ENCODE results near the gene MS4A7.

The MS4A7 gene

DNA sequence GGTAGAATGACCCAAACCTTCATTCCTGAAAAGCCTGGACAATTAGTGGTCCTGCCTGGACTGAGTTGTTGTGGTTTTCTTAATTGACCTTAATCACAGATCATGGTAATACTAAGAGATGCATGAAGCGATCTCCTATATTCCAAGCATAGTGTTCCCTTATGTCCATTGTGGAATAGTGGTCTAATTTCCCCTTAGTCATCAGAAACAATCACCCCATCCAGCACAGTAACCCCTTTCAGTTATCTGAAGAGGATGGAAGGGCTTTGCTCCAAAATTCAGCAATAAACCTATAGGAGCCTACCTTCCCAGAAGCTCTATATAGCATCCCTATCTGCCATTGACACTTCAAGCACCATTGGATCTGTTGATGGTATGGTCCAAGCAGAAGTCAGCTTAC lies 44.3 kb downstream of the MS4A7 start:
- TF ChIP-seq, protein P1, sequence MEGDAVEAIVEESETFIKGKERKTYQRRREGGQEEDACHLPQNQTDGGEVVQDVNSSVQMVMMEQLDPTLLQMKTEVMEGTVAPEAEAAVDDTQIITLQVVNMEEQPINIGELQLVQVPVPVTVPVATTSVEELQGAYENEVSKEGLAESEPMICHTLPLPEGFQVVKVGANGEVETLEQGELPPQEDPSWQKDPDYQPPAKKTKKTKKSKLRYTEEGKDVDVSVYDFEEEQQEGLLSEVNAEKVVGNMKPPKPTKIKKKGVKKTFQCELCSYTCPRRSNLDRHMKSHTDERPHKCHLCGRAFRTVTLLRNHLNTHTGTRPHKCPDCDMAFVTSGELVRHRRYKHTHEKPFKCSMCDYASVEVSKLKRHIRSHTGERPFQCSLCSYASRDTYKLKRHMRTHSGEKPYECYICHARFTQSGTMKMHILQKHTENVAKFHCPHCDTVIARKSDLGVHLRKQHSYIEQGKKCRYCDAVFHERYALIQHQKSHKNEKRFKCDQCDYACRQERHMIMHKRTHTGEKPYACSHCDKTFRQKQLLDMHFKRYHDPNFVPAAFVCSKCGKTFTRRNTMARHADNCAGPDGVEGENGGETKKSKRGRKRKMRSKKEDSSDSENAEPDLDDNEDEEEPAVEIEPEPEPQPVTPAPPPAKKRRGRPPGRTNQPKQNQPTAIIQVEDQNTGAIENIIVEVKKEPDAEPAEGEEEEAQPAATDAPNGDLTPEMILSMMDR (IDR thresholded peaks at IDR 0.05; ENCODE audit: low read depth, low read length): no peak
- DNase-seq (ENCODE audit: extremely low read depth, low read depth): no peak

DNA sequence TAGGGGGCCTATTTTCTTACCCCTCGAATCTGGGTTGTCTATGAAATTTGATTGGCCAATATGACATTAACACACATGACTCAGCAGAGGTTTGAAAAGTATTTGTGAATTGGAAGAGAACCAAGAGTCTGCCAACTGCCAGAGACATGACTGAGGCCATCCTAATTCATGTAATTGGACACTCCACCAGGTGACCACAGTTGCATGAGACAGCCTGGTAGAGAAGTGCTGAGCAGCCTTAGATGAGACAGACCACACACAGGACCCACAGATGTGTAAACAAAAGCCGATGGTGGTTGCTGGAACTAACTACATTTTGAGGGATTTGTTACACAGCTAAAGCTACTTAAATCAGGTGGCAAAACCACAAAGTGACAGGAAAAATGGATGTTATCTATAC lies 50.2 kb downstream of the MS4A7 start:
- TF ChIP-seq, protein P1 (IDR thresholded peaks at IDR 0.05; ENCODE audit: low read depth, low read length): no peak
- no peak for DNase-seq (ENCODE audit: extremely low read depth, low read depth)

DNA sequence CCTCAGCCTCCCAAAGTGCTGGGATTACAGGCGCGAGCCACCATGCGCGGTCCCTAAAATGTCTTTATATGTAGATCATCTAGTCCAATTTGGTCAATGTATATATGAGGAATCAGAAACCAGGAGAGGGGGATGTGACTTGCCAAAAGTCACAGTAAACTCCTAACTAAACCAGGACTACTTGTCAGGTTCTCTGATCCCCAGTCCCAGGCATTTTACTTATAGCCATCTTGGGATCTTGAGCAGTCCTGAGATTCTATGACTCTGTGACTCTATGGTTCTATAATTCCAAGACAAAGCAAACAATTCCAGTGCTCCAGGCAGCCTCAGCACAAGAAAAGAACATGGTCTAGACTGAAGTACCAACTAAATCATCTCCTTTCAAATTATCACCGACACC lies 50.9 kb downstream of the MS4A7 start, which contains the start of gene MS4A5:
TSS of gene MS4A5 (plus strand) at position 301 of the 400 bp plus-strand sequence. CDS start 103 bp downstream, outside the sequence.
- TF ChIP-seq, protein P1 (IDR thresholded peaks at IDR 0.05; ENCODE audit: low read depth, low read length): no peak
- no peak for DNase-seq (ENCODE audit: extremely low read depth, low read depth)

DNA sequence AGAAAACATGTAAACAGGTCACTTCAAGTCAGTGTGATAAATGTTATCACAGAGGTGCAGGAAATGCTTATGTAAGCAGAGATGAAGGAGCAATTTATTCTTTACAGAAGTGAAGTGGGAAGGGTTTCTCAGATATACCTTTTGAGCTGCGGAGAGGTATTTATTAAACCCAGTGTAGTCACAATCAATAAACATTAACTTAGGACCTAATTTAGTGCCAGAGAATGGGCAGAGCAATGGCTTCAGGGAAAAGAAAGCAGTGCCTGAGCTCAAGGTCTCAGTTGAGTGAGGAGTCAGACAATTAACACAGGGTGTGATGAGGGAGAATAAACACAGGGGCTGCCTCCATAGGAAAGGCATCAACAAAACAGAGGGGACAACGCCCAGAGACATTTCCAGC lies 52.9 kb downstream of the MS4A7 start:
- TF ChIP-seq, protein P1 (IDR thresholded peaks at IDR 0.05; ENCODE audit: low read depth, low read length): no peak
- DNase-seq (ENCODE audit: extremely low read depth, low read depth): no peak

DNA sequence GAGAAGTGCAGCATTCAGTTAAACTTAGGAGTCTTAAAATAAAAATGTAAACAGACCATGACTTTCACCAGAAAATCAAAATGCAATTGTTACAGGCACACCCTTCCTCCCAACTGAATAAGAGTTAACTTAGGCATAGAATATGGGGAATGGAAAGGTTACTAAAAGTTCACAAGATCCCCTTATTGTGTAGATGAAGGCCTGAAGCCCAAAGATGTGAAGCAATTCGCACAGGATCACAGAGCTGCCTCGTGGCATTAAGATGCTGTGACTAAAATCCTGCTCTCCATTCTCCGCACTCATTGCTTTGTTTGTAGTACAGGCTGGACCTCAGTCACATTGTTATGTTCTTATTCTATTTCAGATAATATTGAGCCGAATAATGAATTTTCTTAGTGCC lies 55.1 kb downstream of the MS4A7 start:
- TF ChIP-seq, protein P1 (IDR thresholded peaks at IDR 0.05; ENCODE audit: low read depth, low read length): no peak
- DNase-seq (ENCODE audit: extremely low read depth, low read depth): no peak

Data from AG09319 (cell line).